ENCODE results near the gene CLSTN1.
A peak's percentile ranks its signal among the peaks of the same experiment; 100 is the strongest.

Gene CLSTN1

DNA sequence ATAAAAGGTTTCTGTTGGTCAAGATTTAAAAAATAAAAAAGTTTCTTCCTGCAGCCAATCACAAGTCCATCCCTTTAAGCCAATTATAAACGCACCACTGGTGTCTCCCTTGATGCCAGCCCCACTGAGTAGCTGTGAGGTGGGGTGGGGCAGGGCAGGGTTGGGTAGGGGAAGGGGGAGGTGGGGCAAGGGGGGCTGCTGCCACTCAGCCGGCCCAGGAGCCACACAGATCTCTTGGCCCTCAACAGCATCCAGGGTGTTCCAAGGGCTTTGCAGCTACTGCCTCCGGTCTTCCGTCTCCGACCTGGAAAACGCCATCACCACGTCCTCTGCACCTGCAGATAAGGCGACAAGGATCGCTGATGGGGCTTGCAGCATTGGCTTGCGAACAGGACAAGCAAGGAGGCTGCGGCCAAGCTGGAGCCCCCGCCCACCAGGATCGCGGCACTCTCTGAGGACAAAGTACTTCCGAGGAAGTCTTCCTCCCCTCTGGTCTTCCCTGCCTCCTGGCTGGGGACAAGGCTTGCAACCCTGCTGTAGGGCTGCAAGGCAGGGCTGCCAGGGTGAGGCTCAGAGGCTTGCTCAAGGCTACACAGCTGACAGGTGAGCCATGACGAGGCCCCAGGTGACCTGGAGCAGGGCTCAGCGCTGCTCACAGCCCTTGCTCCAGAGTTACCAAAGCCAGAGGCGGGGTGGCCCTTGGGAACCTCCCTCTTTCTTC lies 26.8 kb upstream of the CLSTN1 start:
- DNase-seq: no peak

DNA sequence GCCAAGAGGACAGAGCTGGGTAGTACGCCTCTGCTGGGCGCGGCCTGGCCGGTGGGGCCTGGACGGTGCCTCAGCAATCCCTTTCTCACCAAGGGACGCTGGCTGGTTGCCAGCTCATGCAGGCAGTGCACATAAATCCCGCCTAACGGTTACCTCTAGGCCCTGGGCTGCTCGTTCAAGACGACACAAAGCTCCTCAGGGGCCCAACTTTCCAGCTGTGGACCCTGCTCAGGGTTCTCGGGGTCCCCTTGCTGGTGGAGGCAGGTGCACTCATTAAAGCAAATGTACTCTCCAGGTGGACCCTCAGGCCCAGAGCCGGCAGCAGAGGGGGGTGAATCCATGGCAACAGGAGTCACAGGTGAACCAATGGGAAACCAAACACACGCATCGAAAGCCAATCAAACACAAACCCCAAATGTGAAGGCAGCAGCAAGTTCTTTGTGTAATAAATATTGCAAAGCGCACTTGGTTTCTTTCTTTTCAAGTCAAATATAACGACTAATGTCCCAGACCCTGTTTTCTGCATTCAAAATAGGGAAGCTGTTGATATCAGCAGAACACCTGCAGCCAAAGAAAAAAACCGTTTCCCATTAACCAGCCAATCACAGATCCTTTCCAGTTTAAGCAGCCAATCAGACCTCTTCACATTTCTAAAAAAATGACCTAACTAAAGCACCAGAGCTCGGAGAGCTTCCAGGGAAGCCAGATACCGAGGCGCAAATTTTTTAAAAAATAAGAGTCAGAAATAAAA lies 26.1 kb upstream of the CLSTN1 start:
- DNase-seq: peak; percentile 24

DNA sequence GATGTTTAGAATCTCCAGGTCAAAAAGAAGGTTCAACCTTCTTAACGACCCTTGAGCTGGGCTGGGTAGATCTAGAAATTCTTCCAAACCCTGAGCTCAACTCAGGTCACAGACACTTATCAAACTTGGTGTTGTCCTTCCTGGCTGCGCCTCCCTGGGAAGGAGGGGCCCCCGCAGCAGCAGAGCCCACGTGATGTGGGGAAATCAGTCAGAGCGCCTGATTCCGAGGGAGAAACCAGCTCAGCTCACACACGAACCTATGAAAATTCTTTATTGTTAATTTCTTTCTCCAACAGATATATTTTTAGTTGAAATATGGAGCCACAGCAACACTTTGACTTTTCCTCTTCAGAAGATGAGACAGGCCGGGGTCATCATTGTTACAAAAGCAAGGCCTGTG lies 24.3 kb upstream of the CLSTN1 start:
- DNase-seq: no peak

DNA sequence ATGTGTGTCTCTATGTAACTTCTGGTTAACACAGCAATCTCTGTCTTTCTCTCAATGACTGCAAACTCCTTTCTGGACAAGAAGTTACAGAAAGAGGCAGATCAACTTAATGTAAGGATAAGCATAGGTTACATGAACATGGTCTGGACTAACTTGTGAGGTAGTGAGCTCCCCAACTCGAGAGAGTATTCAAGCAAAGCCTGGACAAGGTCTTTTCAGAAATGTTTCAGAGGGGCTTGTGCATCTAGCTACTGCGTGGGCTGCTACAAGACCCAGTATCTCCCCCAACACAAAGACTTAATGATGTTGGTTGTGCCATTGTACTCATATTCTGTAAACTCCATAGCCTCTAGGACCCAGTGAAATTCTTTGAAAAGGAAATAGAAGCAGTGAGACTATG lies 23.5 kb upstream of the CLSTN1 start:
- DNase-seq: no peak

DNA sequence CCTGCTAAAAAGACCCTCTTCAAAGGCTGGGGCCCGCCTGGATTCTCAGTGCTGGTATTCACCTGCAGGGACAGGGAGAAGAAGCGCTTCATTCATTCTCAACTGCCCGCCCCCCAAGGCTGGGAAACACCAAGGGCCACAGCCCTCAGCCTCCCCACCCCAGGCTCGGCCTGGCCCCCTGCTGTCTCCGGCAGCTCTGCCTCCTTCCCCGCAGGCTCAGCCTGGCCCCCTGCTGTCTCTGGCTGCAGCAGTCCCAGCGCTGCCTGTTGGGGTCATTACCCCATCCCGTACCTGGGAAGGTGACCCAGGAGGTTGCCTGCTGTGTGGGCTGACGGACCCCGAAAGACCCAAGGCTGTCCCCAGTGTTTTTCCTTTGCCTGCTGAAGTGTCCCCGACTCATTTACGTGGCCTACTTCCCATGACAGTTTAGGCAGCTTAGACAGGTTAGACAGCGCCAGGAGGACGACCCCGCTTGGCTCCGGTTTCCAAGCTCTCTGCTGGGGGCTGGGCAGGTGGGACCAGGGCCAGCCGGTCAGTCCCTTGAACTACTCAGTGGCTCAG lies 22.9 kb upstream of the CLSTN1 start:
- DNase-seq: no peak

DNA sequence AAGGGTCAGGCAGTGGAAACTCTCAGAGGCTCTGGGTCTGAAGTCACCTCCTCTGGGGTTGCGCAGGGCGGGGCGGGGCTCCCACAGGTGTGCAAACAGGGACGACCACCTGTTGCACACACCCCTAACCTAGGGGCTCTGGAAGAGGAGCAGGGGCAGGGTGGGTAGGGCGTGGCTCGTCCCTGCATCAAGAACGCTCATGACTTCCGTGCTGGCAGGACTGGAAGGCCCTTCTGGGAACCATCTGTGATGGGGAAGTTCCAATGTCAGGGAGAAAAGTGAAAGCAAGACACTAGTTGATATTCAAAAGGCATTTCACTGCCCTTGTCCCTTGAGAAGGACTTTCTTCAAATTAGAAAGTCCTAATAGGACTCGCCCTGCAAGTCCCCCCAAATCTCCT lies 22.1 kb upstream of the CLSTN1 start:
- no peak for DNase-seq

DNA sequence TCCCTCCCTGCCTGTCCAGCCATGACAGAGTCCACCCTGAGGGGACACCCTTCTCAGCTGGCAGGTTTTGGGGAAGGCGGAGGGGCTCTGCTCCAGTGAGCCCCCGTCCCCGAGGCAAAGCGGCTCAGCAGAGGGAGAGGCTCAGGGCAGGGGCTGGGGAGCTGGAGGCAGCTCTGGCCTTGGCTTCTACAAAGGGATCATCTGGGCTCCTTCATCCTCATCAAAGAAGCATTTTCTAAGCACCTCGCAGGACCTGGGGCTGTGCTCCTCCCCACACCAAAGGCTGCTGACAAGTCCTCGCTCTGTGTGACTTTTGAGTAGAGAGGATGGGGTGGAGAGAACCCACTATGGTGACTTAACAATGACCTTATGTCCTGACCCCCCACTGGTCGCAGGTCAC lies 21.0 kb upstream of the CLSTN1 start:
- DNase-seq: no peak

DNA sequence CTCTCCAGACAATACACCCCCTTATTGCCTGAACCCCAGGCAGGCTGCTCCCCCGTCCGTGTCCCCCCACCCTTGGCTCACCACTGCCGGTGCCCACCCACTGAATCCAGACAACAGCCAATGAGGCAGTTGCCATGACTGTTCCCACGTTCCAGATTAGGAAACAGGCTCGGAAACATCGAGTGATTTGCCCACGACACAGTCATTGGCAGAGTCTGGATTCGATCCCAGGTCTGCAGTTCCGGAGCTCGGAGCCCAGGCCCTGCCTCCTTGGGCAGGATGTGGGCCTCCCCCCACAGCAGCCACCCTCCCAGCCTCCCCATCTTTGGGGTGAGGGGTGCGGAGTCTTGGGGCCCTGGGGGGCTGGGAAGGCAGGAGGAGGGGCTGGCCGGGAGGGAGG lies 20.3 kb upstream of the CLSTN1 start:
- DNase-seq: no peak

DNA sequence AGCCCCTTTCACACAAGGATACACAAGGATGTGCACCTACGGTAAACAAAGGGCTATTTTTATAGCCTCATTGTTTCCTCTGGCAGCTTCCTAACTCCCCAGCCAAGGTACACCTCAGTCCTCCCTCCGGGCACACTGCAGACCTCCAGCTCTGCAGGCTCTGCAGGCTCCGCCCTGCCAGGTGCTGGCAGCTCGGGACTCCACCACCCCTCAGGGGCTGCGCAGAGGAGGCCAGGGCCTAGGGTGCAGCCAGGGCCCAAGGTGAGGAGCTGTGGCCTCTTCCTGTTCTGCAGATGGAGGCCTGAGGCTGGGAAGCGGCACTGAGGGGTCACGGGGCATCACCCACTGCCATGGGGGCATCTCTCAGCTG lies 19.8 kb upstream of the CLSTN1 start:
- DNase-seq: no peak

DNA sequence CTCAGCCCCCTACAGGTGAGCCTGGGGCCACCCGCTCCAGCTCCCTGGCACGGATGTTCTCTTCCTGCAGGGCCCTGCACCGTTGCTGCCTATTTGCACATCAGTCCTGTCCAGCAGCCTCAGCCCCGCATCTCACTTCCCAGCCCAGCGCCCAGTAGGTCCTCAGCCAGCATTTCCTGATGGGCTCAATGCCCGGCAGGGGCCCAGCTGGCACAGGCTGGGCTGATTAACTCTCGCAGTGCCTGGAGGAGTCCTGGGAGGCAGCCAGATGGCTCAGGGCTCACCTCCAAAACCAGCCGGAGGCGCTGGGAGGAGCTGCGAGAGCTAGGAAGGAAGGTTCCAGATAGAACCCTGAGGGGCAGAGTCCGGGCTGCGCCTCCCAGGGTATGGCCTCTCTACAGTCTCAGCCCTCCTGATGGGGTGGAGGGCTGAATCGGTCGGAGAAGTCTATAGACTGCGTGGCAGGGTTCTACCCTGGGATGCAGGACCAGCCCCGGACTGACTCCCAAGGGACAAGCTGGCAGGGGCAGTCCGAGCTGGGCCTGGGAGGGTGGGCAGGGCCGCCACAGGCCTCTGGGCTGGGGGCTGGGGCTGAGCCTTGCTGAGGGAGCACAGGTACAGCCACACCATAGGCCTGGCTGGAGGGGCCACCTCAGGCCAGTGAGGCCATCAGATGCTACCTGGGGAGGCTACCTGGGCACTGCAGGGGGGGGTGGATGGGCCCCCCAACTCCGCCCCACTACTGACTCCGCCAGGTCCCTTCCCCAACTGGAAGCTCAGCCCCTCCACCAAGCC lies 19.2 kb upstream of the CLSTN1 start:
- no peak for DNase-seq

DNA sequence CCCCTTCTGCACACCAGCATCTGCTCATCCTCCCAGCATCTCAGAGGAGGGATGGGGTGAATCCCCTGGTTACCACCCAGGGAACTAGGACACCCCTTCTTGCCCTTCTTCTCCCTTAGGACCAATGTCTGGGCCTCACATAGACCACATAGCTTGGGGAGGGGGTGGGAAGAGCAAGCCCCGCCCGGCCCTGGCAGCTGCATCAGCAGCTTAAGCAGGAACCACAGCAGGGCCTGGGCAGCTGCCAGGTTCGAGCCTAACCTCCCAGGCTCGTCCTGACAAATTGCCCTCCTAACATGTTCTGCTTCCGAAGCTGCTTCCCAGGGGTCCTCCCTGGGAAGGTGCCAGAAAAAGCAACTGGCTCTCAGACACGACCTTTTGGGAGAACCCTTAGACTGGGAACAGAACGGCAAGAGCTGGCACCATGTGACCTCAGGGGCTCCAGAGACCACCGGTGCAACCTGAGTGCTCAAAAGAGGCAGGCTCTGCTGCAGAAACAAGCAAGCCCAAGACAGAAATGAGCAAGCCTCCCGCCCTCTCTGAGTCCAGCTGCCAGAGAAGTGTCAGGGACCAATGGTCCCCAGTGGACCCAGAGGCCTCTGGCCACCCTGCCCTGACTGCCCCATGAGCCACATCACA lies 18.4 kb upstream of the CLSTN1 start:
- no peak for DNase-seq

DNA sequence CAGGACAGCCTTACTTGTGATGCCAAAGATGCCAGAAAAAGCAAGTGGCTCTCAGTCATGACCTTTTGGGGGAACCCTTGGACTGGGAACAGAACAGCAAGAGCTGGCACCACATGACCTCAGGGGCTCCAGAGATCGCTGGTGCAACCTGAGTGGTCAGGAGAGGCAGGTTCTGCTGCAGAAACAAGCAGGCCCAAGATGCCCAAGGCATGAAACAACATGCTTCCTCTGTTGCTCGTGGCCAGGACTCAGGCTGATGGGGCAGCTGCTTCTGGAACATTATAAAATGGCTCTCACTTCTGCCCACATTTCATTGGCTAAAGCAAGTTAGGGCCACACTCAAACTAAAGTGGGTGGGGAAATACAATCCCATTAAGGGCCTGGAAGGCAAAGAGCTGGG lies 17.7 kb upstream of the CLSTN1 start:
- no peak for DNase-seq

DNA sequence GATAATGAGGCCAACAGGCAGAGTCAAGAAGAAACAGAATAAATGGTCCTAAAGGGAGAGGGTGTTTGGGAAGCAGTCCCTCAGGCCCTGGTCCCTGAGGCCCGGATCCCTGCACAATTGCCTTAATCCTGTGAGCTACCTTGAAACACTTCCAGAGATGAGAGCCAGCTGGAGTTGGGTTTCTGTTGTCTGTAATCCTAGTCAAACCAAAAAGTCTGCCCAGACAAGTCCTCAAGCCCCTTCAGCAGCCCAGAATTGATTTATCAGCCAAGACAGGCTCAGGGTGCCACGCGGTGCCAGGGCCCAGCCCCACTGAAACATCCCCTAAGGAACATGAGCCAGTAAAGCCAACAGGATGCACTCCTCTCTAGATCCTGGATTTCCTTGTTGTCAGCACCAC lies 16.4 kb upstream of the CLSTN1 start:
- no peak for DNase-seq

DNA sequence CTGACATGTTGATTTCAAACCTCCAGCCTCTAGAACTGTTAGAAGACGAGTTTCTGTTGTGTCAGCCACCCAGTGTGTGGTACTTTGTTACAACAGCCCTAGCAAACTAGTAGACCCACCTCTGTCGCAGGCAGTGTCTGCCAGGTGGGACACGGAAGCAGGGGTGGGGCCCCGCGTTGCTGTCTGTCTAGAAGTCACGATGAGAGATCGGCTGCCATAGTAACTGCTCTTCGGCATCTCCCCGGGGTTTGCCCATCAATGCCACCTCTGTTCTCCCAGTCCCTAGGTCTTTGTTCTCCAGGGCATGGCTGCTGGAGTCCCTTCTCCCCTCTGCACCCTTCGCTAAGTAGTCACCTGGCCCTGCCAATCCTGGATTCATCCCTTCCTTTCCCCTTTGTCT lies 15.2 kb upstream of the CLSTN1 start:
- peak; percentile 21 for DNase-seq

DNA sequence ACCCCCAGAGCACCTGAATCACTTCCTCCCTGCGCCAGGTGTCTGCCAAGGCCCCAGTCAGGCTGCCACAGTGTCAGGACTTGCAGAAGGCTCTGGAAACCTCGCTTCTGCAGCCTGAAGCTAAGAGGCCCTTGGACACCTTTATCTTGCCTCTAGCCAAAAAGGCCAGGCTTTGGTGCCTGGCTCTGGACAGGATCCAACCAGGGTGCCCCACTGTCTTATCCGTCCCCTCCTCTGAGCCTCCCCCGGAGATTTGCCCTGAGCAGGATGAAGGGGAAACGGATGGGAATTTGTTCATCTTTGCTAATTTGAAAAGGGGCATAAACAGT lies 12.8 kb upstream of the CLSTN1 start:
- DNase-seq: no peak

DNA sequence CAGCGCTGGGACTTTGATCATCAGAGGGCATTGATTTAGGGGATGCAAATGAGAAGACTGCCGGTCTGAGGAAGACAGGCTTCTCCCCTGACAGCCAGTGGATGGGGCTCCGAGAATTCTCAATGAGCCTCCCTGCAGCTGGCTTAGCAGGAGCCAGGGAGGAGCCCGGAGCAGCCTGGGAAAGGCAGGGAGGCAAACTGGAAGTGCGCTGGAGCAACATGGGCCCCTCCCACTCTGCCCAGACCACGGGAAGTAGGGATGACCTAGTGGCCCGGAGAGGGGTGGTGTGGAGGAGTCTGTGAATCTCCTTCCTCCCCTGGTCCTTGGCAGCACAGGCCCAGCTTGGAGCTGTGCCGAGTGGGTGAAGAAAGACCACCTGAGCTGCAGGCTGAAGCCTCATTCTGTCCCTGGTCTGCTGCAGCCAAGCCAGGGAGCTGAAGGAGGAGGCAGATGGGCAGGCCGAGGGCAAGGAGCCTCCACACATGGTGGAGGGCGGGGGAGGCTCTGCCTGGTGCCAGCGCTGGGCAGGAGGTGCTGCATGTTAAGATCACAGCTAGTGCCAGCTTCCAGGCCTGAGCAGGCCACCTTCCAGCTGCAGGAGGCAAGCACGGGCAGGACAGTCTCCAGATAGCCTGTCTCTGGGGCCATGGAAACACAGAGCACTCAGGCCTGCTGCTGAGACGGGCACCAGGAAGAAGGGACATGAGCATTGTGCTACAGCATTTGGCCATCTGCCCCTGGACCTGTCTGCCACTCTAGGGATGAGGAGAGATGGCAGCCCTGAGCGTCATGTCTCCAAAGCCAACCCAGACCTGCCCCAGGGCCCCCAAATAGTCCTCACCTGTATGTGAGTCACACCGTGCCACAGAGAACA lies 12.2 kb upstream of the CLSTN1 start:
- DNase-seq: no peak

DNA sequence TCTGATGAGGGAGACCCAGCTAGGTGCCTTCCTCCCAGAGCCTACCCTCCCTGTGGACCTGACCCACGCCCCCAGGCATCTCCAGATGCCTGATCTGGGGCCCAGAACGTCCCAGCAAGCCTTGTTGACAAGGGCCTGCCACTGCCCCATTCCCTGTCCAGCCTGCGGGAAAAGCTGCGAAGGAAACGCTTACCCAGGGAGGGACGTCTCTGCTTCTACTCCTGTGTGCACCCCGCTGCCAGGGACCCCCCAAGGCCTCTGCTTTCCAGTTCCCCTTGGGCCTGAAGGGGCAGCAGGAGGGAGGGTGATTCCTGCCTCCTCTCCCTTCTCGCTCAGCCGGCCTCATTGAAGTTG lies 11.6 kb upstream of the CLSTN1 start:
- no peak for DNase-seq

DNA sequence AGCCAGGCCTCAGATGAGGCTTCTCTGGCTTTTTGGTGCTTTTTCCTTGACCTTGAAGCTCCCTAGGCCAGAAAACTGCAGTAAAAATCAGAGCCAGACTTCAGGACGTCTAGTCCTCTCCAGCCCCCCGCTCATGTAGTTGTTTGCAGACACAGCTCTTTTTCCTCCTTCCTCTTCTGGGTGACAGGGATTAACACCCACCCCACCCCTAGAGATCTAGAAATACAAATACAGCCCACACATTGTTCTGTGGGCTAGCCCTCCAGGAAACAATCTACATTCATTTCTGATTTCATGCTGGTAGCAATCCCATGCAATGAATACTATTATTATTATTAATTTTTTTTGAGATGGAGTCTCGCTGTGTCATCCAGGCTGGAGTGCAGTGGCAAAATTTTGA lies 9.9 kb upstream of the CLSTN1 start:
- no peak for DNase-seq

DNA sequence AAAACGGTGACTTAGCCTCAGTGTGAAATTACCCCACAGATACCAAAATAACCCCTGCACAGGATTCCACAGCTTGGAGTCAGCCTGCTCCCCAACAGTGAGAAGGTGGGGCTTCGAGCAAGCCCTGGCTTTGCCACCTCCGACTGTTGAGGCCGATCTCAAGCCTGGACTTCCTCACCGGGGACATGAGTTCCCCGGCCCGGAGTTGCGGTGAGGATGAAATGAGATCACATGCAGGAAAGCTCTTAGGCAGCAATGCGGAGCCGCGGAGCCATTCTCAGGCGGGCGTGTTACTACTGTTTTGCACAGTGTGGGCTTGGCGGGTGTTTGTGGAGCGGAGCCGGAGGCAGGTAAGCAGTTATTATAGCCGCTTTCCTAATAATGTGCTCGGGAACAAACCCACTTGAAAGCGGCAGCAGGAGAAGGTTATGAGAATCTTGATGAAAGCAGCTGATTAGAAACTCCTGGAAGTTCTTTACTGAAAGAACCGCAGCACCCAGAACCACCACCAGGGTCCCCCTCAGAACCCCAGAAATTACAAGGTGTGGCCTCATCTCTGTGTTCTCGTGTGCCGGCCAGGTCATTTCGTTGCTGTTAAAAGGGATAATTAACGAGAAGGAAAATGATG lies 3.9 kb upstream of the CLSTN1 start:
- no peak for DNase-seq

DNA sequence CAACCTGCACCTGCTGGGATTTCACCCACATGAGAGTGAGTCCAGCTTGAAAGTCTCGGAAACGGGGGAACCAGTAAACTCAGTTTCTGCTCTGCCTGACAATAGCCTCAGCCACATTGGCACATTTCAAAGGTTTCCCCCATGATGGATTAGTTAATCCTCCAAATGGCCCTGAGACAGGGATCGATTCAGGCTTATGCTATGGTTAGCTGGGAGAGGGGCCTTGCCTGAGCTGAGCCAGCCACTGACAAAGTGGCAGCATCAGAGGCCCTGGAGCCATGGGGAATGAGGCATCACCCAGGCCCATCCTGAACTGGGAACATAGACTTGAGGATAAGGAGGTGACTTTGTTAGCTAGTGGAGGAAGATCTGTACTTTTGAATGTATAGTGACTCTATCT lies 2.9 kb upstream of the CLSTN1 start:
- DNase-seq: no peak

DNA sequence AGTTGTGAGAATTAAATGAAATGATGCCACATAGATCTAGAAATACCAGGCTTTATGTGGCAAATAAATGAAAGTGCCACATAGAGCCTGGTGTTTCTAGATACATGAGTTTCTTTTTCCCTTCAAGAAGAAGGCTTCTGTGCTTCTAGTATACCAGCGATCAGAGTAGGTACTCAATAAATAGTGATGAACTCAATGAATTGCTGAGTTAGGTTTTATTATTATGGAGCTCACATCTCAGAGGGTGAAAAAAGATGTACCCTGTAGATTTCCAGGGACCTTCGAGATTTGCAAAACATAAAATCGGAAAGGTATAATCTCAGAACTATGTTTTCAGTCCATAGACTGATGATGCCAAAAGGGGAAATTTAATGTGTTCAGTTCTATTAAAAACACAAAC lies 2.3 kb upstream of the CLSTN1 start:
- DNase-seq: no peak
